H9 (cell line): ENCODE results near the gene KLC1. TPM values are rescaled to one million over a fixed set of nuclear protein-coding genes. Genes with fewer than 3 reads are reported as not detected.

ENCODE experiments used
- DNase-seq: peaks from one replicate; pipeline ENCODE4 v3.0.0-alpha.2; 2017
- H2AFZ ChIP-seq: one replicate; pipeline ENCODE4 v1.6.1; 2013; ENCODE audit warnings: mild to moderate bottlenecking, low read length, control low read depth, moderate library complexity
- H2AK5ac ChIP-seq: 2 replicates; pipeline ENCODE4 v1.6.1; 2013; ENCODE audit warnings: low read length, control low read depth, mixed read lengths; ENCODE audit not compliant: insufficient read length
- H2BK120ac ChIP-seq: one replicate; pipeline ENCODE4 v1.6.1; 2013; ENCODE audit warnings: low read depth, mild to moderate bottlenecking, low read length, control low read depth, inconsistent platforms; ENCODE audit not compliant: poor library complexity, severe bottlenecking
- H2BK12ac ChIP-seq: 2 replicates; pipeline ENCODE4 v1.6.1; 2013; ENCODE audit warnings: low read length, control low read depth, mixed read lengths, low read depth; ENCODE audit not compliant: insufficient read length
- H2BK15ac ChIP-seq: 2 replicates; pipeline ENCODE4 v1.6.1; 2013; ENCODE audit warnings: low read depth, low read length, control low read depth
- H2BK20ac ChIP-seq: one replicate; pipeline ENCODE4 v1.6.1; 2013; ENCODE audit warnings: low read depth, mild to moderate bottlenecking, low read length, control low read depth, inconsistent platforms; ENCODE audit not compliant: poor library complexity, severe bottlenecking
- H2BK5ac ChIP-seq: 2 replicates; pipeline ENCODE4 v1.6.1; 2013; ENCODE audit warnings: low read length, control low read depth, mixed read lengths; ENCODE audit not compliant: insufficient read length
- H3K14ac ChIP-seq: 2 replicates; pipeline ENCODE4 v1.6.1; 2013; ENCODE audit warnings: low read length, control low read depth; ENCODE audit not compliant: insufficient read depth
- H3K18ac ChIP-seq: 2 replicates; pipeline ENCODE4 v1.6.1; 2013; ENCODE audit warnings: low read depth, mild to moderate bottlenecking, mixed read lengths, low read length, control low read depth; ENCODE audit not compliant: insufficient read length
- H3K23ac ChIP-seq: 2 replicates; pipeline ENCODE4 v1.6.1; 2013; ENCODE audit warnings: low read length, control low read depth, mixed read lengths, low read depth; ENCODE audit not compliant: insufficient read length
- H3K23me2 ChIP-seq: 2 replicates; pipeline ENCODE4 v1.6.1; 2013; ENCODE audit warnings: low read depth, mild to moderate bottlenecking, mixed read lengths, low read length, control low read depth; ENCODE audit not compliant: insufficient read length, poor library complexity, severe bottlenecking
- H3K27ac ChIP-seq: 2 replicates; pipeline ENCODE4 v1.5.1; 2013; ENCODE audit warnings: low read length, control low read depth, mixed read lengths, low read depth; ENCODE audit not compliant: insufficient read length
- H3K27me3 ChIP-seq: 2 replicates; pipeline ENCODE4 v1.6.1; 2013; ENCODE audit warnings: low read length, control low read depth, inconsistent platforms; ENCODE audit not compliant: insufficient read depth
- H3K4ac ChIP-seq: 2 replicates; pipeline ENCODE4 v1.6.1; 2013; ENCODE audit warnings: low read depth, mild to moderate bottlenecking, control low read depth, inconsistent platforms, low read length, moderate library complexity
- H3K4me1 ChIP-seq: 2 replicates; pipeline ENCODE4 v1.6.1; 2013; ENCODE audit warnings: low read length, control low read depth, inconsistent platforms; ENCODE audit not compliant: insufficient read depth
- H3K4me2 ChIP-seq: 2 replicates; pipeline ENCODE4 v1.6.1; 2013; ENCODE audit warnings: low read length, control low read depth, mixed read lengths; ENCODE audit not compliant: insufficient read length, insufficient read depth
- H3K56ac ChIP-seq: 2 replicates; pipeline ENCODE4 v1.6.1; 2013; ENCODE audit warnings: low read depth, mild to moderate bottlenecking, mixed read lengths, low read length, control low read depth; ENCODE audit not compliant: insufficient read length
- H3K79me1 ChIP-seq: 2 replicates; pipeline ENCODE4 v1.6.1; 2013; ENCODE audit warnings: low read depth, mild to moderate bottlenecking, moderate library complexity, low read length, control low read depth, inconsistent platforms; ENCODE audit not compliant: insufficient read depth, poor library complexity, severe bottlenecking
- H3K79me2 ChIP-seq: 2 replicates; pipeline ENCODE4 v1.6.1; 2013; ENCODE audit warnings: low read length, control low read depth, inconsistent platforms; ENCODE audit not compliant: insufficient read depth
- H3K9ac ChIP-seq: 2 replicates; pipeline ENCODE4 v1.6.1; 2013; ENCODE audit warnings: low read length, control low read depth, mixed read lengths; ENCODE audit not compliant: insufficient read length; ENCODE audit errors: extremely low read depth
- H3K9me3 ChIP-seq: one replicate; pipeline ENCODE4 v1.6.1; 2013; ENCODE audit warnings: low read depth, low read length, inconsistent platforms; ENCODE audit not compliant: control insufficient read depth
- H3T11ph ChIP-seq: one replicate; pipeline ENCODE4 v1.6.1; 2013; ENCODE audit warnings: mild to moderate bottlenecking, low read length, control low read depth, inconsistent platforms
- H4K20me1 ChIP-seq: one replicate; pipeline ENCODE4 v1.6.1; 2013; ENCODE audit not compliant: control insufficient read depth, insufficient read length, insufficient read depth
- H4K5ac ChIP-seq: 2 replicates; pipeline ENCODE4 v1.6.1; 2013; ENCODE audit warnings: low read depth, mild to moderate bottlenecking, mixed read lengths, low read length, control low read depth; ENCODE audit not compliant: insufficient read length
- H4K8ac ChIP-seq: replicated peaks from 2 replicates; pipeline ENCODE4 v1.6.1; 2013; ENCODE audit warnings: low read length, control low read depth, mixed read lengths, low read depth; ENCODE audit not compliant: insufficient read length
- H4K91ac ChIP-seq: 2 replicates; pipeline ENCODE4 v1.6.1; 2013; ENCODE audit warnings: low read depth, mild to moderate bottlenecking, moderate library complexity, mixed read lengths, low read length, control low read depth; ENCODE audit not compliant: insufficient read length
- H3K27ac Mint-ChIP-seq, 3 experiments: 2 replicates in 2 of 3; 3 replicates in 1 of 3; pipeline ENCODE4 v1.8.0; 2020 to 2021; ENCODE audit warnings: mixed read lengths in 3 of 3, mild to moderate bottlenecking in 1 of 3, moderate library complexity in 1 of 3
- H3K27me3 Mint-ChIP-seq: 2 replicates; pipeline ENCODE4 v1.8.0; 2021; ENCODE audit warnings: low read depth, mild to moderate bottlenecking, moderate library complexity, mixed read lengths
- H3K36me3 Mint-ChIP-seq, 3 experiments: 2 replicates in 2 of 3; 3 replicates in 1 of 3; pipeline ENCODE4 v1.8.0; 2020 to 2021; ENCODE audit warnings: low read depth in 3 of 3, mixed read lengths in 3 of 3; ENCODE audit not compliant: insufficient read depth in 1 of 3
- H3K4me1 Mint-ChIP-seq, 2 experiments: 2 replicates each; pipeline ENCODE4 v1.8.0; 2020; ENCODE audit warnings: mixed read lengths in 2 of 2
- H3K4me3 Mint-ChIP-seq, 2 experiments: 2 replicates in 1 of 2; 3 replicates in 1 of 2; pipeline ENCODE4 v1.8.0; 2020 to 2021; ENCODE audit warnings: mild to moderate bottlenecking in 2 of 2, mixed read lengths in 2 of 2, moderate library complexity in 1 of 2
- H3K9me3 Mint-ChIP-seq, 2 experiments: 2 replicates in 1 of 2; 3 replicates in 1 of 2; pipeline ENCODE4 v1.8.0; 2020; ENCODE audit warnings: mild to moderate bottlenecking in 2 of 2, mixed read lengths in 2 of 2, moderate library complexity in 1 of 2
- WGBS: extraction: QIAGEN DNeasy Blood & Tissue Kit; methylation state at CpG from one replicate; pipeline ENCODE4 v1.1.7; 2013; ENCODE audit warnings: missing lambda C conversion rate, low lambda C conversion rate, mixed read lengths; ENCODE audit not compliant: insufficient read length; ENCODE audit errors: extremely low coverage; 5-methylcytosine and 5-hydroxymethylcytosine counted together
- total RNA-seq: library from RNA; stranded (reverse); gene quantifications from 2 replicates; pipeline ENCODE4 v1.2.1, GENCODE V29; 2021
- TF ChIP-seq, protein P1 (sequence below): fragments of 200-600 bp; sonication (generic); conservative IDR thresholded peaks from 3 replicates; pipeline ENCODE4 v1.8.0; 2021; ENCODE audit warnings: antibody characterized with exemption, mild to moderate bottlenecking

Gene KLC1
- total RNA-seq, 1 experiment from 2014 or later: 143 TPM

DNA sequence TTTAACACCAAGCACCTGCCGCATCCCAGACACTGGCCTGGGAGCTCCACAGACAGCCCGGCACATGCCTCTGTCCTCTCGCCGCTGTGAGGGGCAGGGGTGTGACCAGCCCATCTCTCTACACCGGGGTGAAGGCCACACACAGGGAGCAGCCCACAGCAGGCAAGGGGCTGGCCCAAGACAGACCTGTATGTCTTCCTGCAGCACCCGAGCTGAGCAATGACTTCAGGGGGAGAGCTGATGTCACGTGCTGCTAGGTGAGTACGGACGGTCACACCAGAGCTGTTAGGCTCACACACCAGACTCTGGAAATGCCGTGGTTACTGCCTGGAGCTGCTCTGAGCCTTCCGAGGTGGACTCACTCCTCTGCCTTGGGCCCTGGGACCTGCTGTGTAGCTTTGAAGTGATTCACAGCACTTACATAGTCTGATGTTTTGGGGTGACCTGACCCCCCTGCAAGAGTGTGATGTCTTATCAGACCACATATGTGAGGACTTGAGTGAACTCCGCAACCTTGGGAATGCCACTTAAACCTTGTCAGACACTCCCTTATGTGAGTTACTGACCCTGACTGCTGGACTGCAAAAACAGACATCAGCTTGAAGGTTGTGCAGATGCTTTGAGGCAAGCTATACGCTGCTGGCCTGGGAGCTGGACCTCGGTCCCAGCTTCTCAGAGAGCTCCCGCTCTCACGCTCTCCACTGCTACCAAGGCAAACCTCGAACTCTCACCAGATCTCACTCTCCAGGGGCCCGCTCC, 84.5 kb downstream of the KLC1 start:
- H3K23ac ChIP-seq: no peak overlapping the region
- peak overlapping the region; percentile 49 to 91 (median 78); a peak in 4 of 7 replicates for H3K27ac Mint-ChIP-seq
- H2BK20ac ChIP-seq: no peak overlapping the region
- H4K20me1 ChIP-seq: no peaks in the 10 kb centered on the region
- no peaks in the 10 kb centered on the region for H3K79me1 ChIP-seq
- H2AK5ac ChIP-seq: no peak overlapping the region
- H3K23me2 ChIP-seq: no peaks in the 10 kb centered on the region
- H2BK12ac ChIP-seq: no peak overlapping the region
- H3K9me3 ChIP-seq: no peaks in the 10 kb centered on the region
- no peak overlapping the region for H3T11ph ChIP-seq
- H3K36me3 Mint-ChIP-seq: peaks cover 22 to 40% (median 25%) of the 10 kb centered on the region in 3 experiments; a peak in 6 of 7 replicates
- H3K27me3 Mint-ChIP-seq: no peaks in the 10 kb centered on the region; the same call in 1 of the 2 replicates
- no peaks in the 10 kb centered on the region; a peak in 1 of 5 replicates for H3K9me3 Mint-ChIP-seq
- no peak overlapping the region for H3K18ac ChIP-seq
- H4K5ac ChIP-seq: no peak overlapping the region
- peaks cover 35 to 36% of the 10 kb centered on the region in 2 experiments for H3K4me1 Mint-ChIP-seq
- H3K9ac ChIP-seq: no peak overlapping the region
- H2BK120ac ChIP-seq: no peak overlapping the region
- TF ChIP-seq, protein P1, sequence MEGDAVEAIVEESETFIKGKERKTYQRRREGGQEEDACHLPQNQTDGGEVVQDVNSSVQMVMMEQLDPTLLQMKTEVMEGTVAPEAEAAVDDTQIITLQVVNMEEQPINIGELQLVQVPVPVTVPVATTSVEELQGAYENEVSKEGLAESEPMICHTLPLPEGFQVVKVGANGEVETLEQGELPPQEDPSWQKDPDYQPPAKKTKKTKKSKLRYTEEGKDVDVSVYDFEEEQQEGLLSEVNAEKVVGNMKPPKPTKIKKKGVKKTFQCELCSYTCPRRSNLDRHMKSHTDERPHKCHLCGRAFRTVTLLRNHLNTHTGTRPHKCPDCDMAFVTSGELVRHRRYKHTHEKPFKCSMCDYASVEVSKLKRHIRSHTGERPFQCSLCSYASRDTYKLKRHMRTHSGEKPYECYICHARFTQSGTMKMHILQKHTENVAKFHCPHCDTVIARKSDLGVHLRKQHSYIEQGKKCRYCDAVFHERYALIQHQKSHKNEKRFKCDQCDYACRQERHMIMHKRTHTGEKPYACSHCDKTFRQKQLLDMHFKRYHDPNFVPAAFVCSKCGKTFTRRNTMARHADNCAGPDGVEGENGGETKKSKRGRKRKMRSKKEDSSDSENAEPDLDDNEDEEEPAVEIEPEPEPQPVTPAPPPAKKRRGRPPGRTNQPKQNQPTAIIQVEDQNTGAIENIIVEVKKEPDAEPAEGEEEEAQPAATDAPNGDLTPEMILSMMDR: no peak
- H3K4me1 ChIP-seq: peaks cover 3% of the 10 kb centered on the region; the same call in 1 of the 2 replicates
- no peaks in the 10 kb centered on the region for H3K27me3 ChIP-seq
- no peak overlapping the region for H3K4ac ChIP-seq
- no peak overlapping the region for H3K56ac ChIP-seq
- no peak overlapping the region for H2AFZ ChIP-seq
- no peak for DNase-seq
- WGBS: no CpG with 5 or more reads among the region's 18 CpGs
- no peak overlapping the region for H4K91ac ChIP-seq
- H3K27ac ChIP-seq: no peak overlapping the region
- H3K4me2 ChIP-seq: no peak overlapping the region
- H3K14ac ChIP-seq: no peak overlapping the region
- no peak overlapping the region for H4K8ac ChIP-seq
- peak overlapping the region; percentile 75 to 90 for H3K4me3 Mint-ChIP-seq
- H3K79me2 ChIP-seq: no peaks in the 10 kb centered on the region; the same call in 1 of the 2 replicates
- no peak overlapping the region for H2BK15ac ChIP-seq
- H2BK5ac ChIP-seq: no peak overlapping the region
